HG02798 (cell line): ENCODE measurements around the gene USP34.

Source experiments
- ATAC-seq: cut with Tn5 transposase; IDR thresholded peaks from one replicate; pipeline ENCODE4 v1.9.1; 2021; ENCODE audit warnings: mild to moderate bottlenecking; ENCODE audit not compliant: unreplicated experiment, poor library complexity

USP34 gene

DNA sequence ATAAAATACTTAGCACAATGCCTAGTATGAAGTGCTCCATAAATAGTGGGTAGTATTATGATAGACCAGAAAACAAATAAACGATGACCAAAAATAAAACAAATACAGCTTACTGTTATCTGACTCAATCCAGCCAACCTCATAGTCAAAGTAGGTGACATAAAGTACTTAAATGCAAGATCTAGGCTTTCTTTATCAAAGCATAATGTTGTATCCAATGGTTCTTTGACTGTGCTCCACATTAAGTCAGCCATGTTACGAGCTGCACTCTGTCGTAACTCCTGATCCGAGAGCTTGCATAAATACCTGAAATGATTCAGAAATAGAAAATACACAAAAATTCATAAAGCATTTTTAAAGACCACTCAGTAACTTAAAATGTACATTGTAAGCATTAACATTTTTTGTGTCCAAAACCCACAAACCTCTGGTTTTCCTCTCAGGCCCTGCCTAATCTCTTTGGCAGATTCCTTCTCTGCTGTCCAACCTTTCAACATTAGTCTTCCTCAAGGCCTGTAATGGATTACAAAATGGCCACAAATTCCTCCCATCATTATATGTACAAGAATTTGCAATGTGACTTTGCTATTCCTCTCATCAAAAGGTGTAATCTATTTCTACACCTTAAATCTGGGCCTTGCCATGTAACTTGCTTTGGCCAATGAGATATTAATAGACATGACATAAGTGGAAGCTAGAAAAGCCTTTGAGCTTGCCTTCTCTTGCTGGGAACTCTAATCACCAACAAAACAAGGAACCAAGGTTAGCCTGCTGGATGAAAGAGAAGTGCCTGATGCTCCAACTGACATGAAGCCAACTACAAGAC is 90.6 kb downstream of the USP34 start:
- no peak for ATAC-seq

DNA sequence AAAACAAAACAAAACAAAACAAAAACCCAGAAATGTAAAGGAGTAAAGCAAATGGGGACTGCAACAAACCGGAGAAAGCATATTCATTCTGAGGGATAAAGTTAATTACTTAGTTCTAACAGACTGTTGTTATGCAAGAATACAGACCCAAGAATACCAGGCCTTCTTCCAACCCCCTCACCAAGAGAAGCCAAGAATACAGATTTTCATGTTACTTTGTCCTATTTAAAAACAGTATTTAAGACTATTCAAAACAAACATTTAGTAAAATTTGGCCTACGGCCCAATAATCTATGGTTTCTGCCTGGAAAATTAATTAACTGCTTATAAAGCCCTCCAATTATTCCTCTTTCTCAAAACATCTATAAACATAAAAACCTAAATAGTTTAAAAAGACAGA is 91.4 kb downstream of the USP34 start:
- no peak for ATAC-seq

DNA sequence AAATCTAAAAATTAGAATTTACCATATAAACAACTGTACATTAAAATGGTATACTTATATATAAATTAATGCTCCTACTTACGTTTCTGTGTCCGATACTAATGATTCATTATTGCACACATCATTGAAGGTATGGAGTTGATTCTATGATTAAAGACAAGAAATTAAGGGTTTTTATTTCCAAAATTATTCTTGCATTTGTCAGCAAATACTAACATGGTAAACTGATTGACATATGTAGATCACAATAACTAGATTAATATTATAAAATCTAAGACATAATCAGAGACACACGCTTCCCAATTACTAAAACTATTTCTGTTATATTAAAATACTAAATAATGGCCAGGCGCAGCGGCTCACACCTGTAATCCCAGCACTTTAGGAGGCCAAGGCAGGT is 92.6 kb downstream of the USP34 start:
- ATAC-seq: no peak

DNA sequence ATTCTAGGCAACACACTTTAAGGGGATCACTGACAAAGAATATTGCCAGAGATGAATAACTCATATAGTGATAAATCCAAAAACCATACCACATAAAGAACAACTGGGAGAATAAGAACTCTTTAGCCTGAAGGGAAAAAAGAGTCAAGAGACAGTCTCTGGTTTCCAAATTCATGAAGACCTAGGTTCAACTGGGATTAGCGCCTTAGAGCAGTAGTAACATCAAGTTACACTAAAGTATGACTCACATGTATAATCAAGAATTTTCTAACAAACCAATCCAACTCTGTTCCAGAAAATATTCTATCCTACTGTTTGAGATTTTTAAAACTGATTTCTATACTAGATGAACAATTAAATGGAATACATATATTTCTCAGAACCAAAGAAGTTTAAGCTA is 93.8 kb downstream of the USP34 start:
- no peak for ATAC-seq

DNA sequence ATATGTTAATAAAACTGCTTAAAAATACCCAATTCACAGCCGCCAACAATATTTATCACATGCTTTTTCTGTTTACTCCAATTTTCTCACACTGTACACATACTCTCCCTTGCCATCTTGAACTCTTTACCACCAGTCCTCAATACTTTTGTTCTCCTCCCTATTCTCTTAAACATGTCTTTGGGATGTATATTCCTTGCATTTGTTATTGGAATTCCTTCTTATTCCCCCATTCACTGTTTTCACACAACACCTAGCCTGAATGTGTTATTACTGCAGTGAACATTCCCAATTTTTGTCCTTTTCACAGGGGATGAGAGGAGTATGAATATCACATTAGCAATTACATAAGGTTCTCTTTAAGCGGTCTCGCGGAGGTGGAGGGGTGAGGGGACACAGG is 94.7 kb downstream of the USP34 start:
- no peak for ATAC-seq

DNA sequence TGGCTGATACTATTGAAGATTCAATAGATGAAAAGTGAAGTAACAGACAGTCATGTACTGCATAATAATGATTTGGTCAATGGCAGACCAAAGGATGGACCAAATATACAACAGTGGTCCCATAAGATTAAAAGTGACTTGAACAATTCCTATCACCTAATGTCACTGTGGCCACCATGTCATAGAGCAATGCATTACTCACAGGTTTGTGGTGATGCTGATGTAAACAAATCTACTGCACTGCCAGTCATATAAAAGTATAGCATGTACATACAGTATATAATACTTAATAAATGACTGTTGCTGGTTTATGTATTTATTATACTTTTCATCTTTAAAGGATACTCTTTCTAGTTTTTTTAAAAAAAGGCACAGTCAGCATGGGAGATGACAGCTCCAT is 99.9 kb downstream of the USP34 start:
- ATAC-seq: no peak

DNA sequence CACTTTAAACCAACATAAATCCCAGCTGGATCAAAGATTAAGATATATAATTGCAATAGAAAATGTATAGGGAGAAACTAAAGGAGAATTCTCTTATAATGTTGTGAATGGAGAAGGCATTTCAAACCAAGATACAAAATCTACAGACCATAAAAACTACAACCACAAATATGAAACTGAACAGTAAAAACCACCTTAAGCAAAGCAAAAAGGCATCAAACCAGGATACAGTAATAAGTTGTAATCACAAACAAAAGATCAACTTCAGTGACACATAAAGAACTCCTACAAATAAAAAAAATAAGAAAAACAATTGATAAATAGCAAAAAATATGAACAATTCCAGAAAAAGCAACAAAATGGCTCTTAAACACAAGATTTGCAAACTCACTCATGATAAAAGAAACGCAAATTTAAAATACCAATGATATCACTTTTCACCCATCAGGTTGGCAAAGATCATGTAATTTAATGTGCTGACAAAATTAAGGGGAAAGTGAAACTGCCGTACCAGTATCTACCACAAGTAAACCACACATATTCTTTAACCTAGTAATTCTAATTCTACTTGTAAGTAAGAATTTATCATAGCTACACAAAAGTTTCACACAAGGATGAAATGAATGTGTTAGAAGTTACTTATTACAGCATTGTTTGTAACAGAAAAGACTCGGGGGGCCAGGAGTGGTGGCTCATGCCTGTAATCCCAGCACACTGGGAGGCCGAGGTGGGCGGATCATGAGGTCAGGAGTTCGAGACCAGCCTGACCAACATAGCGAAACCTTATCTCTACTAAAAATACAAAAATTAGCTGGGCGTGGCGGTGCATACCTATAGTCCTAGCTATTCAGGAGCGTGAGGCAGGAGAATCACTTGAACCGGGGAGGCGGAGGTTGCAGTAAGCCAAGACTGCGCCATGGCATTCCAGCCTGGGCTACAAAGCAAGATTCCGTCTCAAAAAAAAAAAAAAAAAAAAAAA is 101.9 kb downstream of the USP34 start:
- ATAC-seq: no peak

DNA sequence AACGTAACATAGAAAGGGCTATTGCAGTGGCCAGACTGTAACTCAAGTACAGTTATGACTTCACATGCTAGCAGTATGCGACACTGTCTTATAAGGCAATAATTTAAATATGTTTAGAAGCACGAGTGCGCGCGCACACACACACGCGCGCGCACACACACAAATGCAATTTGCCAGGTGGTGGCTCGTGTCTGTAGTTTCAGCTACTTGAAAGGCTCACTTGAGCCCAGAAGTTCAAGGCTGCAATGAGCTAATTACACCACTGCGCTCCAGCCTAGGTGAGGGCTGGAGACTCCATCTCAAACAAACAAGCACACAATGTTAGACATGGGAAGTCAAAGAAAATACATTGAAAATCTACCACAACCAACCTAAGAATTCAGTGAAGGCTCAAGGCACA is 103.7 kb downstream of the USP34 start:
- ATAC-seq: no peak

DNA sequence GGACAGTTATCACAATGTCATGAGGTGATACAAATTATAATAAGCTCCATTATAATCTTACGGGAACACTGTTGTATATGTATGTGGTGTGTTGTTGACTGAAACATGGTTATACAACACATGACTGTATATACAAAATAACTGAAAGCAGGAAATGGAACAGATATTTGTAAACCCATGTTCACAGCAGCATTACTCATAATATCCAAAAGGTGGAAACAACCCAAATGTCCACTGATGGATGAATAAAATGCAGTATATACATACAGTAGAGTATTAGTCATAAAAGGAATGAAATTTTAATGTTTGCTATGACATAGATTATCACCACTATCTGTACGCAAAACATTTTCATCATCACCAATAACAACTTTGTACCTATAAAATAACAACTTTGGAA is 107.3 kb downstream of the USP34 start:
- no peak for ATAC-seq

DNA sequence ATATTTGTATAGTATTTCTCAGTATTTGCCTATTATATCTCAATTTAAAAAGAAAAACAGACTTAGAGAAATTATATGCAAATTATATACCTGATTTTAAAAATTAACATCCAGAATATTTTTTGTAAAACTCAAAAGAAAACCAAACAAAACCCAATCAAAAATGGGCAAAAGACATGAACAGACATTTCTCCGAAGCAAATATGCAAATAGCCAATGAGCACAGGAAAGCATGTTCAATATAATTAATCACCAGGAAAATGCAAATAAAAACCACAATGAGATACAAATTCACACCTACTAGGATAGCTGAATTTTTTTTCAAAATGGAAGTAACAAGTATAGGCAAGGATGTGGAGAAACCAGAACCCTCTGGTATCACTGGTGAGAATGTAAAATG is 108.0 kb downstream of the USP34 start:
- no peak for ATAC-seq

DNA sequence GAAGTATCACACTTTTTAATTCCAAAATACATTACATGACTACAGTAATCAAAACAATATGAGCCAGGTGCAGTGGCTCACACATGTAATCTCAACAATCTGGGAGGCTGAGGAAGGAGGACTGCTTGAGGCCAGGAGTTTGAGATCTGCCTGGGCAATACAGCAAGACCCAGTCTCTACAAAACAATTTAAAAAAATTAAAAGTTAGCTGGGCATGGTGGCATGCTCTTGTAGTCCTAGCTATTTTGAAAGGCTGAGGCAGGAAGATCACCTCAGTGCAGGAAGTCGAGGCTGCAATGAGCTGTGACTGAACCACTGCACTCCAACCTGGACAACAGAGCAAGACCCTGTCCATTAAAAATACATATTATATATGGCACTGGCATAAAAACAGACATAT is 109.8 kb downstream of the USP34 start:
- ATAC-seq: no peak

DNA sequence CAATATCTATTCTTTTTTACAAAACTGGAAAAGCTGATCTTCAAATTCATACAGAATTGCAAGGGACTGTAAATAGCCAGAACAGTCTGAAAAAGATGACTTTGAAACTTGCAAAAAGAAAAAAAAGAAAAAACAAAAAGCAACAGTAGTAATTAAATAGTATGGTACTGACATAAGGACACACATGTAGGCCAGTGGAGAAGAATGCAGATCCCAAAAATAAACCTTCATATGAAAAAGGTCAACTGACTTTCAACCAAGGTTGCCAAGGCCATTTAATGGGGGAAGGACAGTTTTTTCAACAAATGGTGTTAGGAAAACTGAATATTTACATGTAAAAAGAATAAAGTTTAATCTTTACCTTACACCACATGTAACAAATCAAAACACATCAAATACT is 111.8 kb downstream of the USP34 start:
- ATAC-seq: no peak

DNA sequence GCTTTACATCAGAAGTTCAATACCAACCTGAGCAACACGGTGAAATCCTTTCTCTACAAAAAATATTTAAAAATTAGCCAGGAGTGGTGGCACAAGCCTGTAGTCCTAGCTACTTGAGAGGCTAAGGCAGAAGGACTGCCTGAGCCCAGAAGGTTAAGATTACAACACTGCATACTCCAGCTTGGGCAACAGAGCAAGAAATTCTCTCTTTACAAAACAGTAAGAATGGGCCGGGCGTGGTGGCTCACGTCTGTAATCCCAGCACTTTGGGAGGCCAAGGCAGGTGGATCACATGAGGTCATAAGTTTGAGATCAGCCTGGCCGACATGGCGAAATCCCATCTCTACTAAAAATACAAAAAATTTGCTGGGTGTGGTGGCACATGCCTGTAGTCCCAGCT is 113.2 kb downstream of the USP34 start:
- ATAC-seq: no peak

DNA sequence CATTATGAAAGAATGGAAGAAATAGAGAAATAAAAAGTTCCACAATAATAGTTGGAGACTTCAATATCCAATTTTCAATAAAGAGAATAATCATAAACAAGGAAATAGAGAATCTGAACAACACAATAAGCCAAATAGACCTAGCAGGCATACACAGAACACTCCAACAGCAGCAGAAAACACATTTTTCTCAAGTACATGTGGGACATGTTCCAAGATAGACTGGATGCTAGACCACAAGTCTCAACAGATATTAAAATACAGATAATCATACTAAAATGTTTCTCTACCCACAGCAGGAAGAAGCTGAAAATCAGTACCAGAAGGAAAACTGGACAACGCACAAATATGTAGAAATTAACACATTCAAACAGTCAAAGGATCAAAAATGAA is 113.9 kb downstream of the USP34 start:
- ATAC-seq: no peak

DNA sequence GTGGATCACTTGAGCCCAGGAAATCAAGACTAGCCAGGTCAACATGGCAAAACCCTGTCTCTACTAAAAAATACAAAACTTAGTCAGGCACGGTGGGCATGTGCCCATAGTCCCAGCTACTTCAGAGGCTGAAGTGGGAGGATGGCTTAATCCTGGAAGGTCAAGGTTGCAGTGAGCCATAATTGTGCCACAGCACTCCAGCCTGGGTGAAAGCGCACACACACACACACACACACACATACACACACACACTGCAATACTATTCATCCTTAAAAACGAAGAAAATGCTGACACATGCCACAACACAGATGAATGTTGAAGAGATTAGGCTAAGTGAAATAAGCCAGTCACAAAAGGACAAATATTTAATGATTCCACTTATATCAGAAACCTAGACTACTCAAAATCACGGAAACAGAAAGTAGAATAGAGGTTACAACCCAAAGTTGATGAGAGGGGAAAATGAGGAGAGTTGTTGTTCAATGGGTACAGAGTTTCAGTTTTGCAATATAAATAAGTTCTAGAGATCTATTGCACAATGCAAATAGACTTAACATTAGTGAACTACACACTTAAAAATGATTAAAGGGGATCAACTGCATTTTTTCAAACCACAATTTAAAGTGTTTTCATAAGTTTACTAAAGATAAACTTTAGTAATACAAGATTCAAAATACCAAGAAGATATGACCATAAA is 114.5 kb downstream of the USP34 start:
- no peak for ATAC-seq

DNA sequence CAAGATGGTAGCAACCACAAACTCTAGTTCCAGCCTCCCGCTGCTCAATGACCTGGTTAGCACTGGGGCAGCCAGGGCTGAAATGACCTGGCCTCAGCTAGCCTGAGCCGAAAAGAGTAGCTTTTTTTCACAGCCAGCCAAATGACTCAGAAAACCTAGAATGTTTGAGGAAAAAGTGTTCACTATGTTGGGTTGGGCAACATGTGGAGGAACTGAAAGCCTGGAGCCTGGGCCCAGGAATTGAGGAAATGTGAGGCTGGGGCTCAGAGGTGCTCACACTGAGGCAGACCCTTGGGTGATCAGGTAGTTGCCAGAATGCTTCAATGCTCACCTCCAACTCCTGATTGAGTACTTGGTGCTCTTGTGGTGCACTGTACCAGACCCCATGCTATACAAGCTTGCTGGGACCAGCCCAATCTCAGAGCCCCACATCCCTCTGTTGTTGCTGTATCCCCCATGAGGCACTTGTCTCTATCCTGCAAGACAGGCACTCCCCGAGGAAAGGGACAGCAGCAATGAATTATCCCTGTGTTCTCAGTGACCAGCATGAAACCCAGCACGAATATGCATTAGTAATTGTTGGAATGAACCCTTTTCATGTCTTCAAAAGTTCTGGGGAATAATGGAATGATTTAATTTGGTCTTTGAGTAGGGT is 116.2 kb downstream of the USP34 start:
- ATAC-seq: no peak

DNA sequence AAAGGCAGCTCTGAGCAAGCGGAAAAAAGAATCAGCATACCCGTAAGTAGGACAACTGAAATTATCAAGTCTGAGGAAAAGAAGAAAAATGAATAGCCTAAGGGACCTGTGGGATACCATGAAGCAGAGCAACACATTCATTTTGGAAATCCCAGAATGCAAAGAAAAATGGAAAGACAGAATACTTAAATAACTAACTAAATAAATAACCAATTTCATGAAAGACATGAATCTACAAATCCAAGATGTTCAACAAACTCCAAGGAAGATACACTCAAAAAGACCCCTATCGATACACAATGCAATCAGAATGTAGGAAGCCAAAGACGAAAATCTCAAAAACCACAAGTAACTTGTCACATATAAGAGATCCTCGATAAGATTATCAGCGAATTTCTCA is 117.0 kb downstream of the USP34 start:
- no peak for ATAC-seq

DNA sequence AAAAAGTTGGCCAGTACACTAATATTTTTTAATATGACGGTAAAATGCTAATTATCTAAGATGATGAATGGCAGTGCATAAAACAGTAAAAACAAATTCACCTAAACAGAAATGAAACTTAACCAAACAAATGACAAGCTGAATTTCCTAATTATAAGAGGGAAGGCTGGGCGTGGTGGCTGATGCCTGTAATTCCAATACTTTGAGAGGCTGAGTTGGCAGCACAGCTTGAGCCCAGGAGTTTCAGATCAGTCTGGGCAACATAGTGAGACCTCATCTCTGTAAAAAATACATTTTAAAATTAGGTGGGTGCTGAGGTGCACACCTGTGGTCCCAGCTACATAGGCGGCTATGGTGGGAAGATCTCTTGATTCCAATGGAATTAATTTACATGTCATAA is 120.1 kb downstream of the USP34 start:
- ATAC-seq: no peak

DNA sequence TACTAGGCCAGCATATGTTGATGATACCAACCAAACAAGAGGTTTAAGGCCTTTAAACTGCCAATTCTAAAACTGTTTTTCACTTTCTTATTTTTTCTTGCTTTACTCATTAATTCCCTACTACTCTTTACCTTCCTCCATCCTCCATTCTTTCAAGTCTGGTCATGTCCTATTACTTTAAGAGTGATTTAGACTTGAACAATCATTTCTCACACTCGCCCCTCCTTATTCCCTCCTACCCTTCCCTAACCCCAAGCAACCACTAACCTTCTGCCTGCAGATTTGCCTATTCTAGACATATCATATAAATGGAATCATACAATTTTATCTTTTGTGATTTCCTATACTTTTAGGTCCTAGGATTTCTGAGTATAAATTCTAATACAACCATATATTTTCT is 127.7 kb downstream of the USP34 start:
- ATAC-seq: no peak

DNA sequence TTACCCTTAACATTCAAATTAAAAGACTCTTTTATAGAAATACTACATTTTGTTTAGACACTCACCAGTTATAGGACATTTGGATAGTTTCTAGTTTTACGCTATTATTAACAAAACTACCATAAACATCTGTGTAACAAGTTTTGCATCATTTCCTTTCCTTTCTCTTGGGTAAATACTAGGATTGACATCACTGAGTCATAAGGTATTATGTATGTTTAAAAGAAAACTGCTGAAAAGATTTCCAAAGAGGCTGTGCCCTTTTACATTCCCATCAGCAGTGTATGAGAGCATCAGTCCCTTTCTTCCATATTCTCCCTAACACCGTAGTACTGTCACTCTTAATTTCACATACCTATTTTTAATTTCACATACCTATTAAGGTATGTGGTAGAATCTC is 130.6 kb downstream of the USP34 start:
- no peak for ATAC-seq
